A673 (cell line): Measurements from ENCODE around the gene ADAMTS1.

Experiments
- EZH2 ChIP-seq: fragments of 200-600 bp; sonication (generic); IDR thresholded peaks from 2 replicates; pipeline ENCODE4 v1.6.1; 2017; ENCODE audit warnings: borderline replicate concordance, low read depth, mild to moderate bottlenecking, mixed read lengths, antibody characterized with exemption, low read length; ENCODE audit not compliant: poor library complexity, severe bottlenecking
- TF ChIP-seq, protein P1 (sequence below): fragments of 300-800, 200-600 bp; sonication (generic); conservative IDR thresholded peaks from 2 replicates; pipeline ENCODE4 v1.5.1; 2017; ENCODE audit warnings: low read depth, mild to moderate bottlenecking, antibody characterized with exemption, low read length, moderate library complexity, mixed read lengths

DNA sequence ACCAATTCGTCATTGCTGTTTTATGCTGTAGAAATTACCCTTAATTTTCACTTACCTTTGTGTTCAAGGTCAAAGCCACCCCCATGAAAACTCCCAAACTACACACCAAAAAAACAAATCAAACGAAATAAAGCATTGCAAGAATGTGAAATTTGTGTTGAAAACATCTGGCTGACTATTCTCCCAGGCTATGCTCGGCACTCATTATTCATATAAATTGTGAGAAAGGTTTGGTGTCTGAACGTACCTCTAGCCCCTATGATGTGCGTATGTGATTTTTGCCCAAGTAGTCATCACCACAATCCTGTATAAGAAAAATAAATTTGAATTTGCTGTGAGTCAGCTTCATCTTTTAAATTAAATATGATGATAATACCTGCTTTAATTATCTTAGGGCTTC, 34.9 kb downstream of the ADAMTS1 start:
- no peak for TF ChIP-seq EZH2
- TF ChIP-seq, protein P1, sequence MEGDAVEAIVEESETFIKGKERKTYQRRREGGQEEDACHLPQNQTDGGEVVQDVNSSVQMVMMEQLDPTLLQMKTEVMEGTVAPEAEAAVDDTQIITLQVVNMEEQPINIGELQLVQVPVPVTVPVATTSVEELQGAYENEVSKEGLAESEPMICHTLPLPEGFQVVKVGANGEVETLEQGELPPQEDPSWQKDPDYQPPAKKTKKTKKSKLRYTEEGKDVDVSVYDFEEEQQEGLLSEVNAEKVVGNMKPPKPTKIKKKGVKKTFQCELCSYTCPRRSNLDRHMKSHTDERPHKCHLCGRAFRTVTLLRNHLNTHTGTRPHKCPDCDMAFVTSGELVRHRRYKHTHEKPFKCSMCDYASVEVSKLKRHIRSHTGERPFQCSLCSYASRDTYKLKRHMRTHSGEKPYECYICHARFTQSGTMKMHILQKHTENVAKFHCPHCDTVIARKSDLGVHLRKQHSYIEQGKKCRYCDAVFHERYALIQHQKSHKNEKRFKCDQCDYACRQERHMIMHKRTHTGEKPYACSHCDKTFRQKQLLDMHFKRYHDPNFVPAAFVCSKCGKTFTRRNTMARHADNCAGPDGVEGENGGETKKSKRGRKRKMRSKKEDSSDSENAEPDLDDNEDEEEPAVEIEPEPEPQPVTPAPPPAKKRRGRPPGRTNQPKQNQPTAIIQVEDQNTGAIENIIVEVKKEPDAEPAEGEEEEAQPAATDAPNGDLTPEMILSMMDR: no peak
